Stimulated activated CD4-positive, alpha-beta T cell treated with anti-CD3 and anti-CD28 coated beads, Interleukin-1b, Interleukin-23, amount 100 ng/mL, for 4 hours (primary cell): ENCODE data around the gene PIM3.
A peak's percentile ranks its signal among the peaks of the same experiment; 100 is the strongest.
"Not testable (repeated sequence)": the region's sequence is repeated elsewhere in the genome, so short reads cannot be mapped to it uniquely, and the experiment has no call there.

ENCODE experiments used
- DNase-seq, 2 donors: peaks; one replicate each; pipeline ENCODE4 v3.0.0-alpha.2; 2020; ENCODE audit warnings: low read depth in 2 of 2

PIM3 gene

DNA sequence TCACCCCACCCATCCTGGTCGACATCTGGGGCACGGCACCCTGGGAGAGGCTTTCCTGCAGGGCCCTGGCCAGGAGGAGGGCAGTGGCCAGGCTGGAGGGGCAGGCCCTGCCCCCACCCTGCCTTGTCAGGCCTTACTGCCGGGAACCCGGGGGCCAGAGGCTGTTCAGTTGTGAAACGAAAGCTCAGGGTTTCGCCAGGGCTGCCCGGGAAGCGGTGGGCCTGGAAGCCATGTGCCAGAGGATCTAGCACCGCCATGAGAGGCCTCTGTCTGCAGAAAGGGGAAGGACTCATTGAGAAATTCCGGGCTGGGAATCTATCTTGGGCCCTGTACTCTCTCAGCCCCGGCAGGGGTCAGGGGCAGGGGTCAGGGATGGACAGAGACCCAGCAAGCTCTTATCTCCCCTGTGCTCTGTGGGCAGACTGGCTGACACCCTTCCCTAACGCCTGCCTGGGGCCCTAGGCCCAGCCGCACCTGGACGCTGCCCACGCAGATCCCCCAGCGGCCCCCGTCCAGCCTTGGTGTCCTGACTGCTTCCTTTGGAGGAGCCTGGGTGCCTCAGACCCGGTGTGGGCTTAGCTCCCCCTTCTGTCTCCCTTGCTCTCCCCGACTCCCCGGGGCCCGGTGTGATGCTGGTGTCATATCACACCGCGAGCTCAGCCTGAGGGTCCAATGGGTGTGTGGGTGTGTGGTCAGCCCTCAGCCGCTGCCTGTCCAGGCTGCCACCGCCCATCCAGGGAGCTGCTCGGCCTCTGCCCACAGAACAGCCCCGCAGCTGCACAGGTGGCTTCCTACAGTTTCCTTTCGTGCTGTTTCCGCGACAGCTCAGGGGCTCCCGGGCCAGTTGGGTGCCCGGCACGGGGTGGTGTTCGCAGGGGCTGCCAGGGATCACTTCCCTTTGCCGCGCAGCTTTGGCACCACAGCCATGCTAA, 6.5 kb downstream of the PIM3 start:
- DNase-seq = peak in 1 of 2 donors; percentile 16

DNA sequence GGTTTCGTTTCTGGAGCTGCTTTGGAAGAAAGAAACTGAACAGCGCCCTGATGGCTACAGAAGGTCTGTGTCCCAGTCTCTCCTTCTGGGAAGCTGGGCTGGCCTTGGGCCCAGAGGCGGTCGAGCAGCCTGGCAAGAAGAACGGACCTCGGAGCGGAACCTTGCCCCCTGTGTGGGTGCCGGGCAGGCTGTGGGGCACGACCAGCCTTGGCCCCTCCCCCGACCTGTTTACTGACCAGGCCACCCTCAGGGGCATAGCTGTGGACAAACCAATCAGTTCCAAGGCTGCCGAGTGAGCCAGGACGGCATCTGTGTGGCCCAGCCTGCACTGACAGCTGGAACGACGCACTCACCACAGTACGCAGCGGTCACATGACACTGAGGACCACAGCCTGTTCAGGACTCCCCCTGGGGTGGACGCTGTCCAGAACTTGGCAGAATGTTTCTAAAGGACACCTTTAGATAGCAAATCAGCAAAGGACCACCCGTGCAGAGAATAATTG, 7.2 kb downstream of the PIM3 start:
- peak in 1 of 2 donors; percentile 30 for DNase-seq

DNA sequence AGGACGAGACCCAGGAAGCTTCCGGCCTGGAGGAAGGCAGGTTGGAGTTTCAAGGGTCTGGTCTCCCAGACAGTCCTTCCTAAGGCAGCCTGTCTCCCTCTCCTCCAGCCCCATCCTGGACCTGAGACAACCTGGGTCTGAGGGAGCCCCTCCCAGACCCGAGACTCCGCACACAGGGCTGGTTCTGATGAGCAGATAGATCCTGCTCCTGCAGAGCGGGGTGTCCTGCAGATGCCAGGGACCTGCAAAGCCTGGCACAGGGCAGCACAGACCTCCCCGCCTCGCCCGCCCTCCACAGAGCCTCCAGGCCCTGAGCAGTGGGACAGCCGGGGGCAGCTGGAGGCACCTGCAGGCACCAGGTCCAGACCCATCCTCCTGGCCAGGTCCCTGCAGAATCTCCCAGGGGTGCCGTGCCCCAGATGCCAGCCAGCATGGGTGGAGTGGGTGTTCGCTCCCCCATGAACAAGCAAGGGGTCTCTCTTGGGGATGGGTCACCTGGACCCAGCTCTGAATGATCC, 7.8 kb downstream of the PIM3 start:
- DNase-seq = no peak

- no peak for DNase-seq
Measured at GRCh38 chr22:49968831-49969661, 8.5 kb downstream of the PIM3 start.

DNA sequence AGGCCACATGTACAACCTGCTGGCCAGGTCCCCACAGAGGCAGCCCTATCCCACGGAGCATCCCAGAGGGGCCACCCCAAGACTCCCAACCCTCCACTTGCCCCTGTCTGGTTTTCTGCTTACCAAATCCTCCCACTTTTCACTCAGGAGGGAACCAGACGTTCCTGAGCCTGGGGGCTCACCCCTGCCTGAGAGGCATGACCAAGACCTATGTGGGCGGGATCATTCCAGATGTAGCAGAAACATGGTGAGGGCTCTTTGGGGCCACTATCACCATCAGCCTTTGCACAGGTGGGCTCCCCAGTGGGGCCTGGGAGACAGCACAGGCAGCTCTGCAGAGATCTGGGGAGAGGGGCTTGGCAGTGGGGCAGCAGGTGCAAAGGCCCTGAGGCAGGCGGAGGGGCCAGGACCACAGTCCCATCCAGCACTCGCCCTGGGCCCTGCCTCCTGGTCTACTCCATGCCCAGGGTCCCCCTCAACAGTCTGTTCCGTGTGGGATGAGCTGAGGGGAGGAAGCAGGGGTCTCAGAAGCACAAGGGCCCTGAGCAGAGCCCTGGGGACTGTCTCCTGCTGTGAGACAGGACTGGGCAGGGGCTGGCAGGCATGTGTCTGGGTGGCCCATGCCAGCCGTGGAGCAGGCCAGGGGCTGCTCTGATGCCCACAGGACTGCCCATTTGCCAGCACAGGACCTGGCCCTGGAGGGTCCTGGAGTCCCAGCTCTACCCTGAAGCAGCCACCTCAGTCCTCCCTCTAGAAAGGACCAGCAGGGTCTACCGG, 9.4 kb downstream of the PIM3 start:
- no peak for DNase-seq

GRCh38 chr22:49970528-49971231, 10.1 kb downstream of the PIM3 start:
- DNase-seq = peak; percentile 93 to 95

- peak; percentile 74 to 76 for DNase-seq
Measured at GRCh38 chr22:49971232-49972162, 10.9 kb downstream of the PIM3 start.

DNA sequence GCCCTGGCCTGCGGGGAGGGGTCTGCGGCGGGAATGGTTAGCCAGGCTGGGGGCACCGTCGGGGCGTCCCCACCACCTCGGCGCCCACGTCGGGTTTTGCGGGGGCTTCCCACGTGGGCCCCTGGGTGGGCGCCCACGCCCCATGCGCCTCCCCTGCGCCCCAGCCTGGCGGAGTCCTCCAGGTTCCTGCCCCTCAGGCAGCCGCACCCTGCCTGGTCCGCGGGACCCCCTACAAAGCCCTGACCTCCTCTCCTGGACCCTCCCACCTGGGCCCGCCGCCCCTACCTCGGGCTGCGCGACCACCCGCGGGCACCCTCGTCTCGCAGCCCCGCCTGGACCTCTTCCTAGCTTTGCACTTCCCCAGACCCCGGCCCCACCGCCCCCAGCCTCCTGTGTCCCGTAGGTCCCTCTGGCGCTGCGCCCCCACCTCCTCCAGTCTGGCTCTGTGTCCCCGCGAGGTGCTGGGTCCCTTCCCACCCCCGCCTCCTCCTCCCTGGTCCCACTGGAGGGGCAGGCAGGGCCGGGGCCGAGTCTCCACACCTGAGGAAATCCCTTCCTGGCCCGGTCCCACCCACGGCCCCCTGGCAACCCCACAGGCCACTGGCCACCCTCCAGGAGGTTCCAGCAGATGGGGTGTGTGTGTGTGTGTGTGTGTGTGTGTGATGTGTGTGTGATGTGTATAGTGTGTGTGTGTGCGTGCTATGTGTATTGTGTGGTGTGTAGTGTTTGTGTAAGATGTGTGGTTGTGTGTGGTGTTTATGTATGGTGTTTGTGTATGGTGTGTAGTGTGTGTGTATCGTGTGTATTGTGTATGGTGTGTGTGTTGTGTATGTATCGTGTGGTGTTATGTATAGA, 11.8 kb downstream of the PIM3 start:
- peak in 1 of 2 donors; percentile 26 for DNase-seq

- no peak for DNase-seq
Measured at GRCh38 chr22:49973018-49973961, 12.7 kb downstream of the PIM3 start.

- peak in 1 of 2 donors; percentile 45 for DNase-seq
Measured at GRCh38 chr22:49975543-49976389, 15.2 kb downstream of the PIM3 start.

GRCh38 chr22:49976439-49977175, 16.0 kb downstream of the PIM3 start:
- DNase-seq = peak in 1 of 2 donors; percentile 67

DNA sequence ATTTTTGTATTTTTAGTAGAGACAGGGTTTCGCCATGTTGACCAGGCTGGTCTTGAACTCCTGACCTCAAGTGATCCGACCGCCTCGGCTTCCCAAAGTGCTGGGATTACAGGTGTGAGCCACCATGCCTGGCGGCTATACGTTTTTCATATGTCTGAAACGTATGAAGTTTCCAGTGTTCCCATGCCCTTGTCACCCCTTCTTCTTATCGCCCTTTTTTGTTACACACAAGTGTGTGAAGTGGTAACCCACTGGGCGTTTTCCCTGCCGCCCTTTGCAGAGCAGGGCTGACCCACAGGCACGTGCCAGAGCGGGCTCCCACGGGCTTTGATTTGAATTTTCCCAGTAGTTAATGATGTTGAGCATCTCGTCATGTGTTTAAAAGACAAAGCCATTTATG, 17.0 kb downstream of the PIM3 start:
- DNase-seq = no peak

- peak in 1 of 2 donors; percentile 33 for DNase-seq
Measured at GRCh38 chr22:49979587-49980264, 19.2 kb downstream of the PIM3 start.

DNA sequence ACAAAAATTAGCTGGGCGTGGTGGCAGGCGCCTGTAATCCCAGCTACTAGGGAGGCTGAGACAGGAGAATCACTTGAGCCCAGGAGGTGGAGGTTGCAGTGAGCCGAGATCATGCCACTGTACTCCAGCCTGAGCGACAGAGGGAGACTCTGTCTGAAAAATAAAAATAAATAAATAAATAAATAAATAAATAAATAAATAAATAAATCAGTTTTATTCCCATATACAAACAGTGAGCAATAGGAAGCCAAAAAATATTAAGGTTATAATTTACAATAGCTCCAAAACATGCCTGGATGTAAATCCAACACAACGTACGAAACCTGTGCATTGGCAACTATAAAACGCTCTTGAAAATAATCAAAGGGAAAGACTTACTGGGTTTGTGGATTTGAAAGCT, 21.2 kb downstream of the PIM3 start:
- DNase-seq = not testable (repeated sequence)
